ENCODE measurements around the gene BABAM1.

Gene BABAM1

GRCh38 chr19:17305216-17305516 lies 37.9 kb downstream of the BABAM1 start:
- TF ChIP-seq CTCF (IDR thresholded peaks at IDR 0.05) = no peak

DNA sequence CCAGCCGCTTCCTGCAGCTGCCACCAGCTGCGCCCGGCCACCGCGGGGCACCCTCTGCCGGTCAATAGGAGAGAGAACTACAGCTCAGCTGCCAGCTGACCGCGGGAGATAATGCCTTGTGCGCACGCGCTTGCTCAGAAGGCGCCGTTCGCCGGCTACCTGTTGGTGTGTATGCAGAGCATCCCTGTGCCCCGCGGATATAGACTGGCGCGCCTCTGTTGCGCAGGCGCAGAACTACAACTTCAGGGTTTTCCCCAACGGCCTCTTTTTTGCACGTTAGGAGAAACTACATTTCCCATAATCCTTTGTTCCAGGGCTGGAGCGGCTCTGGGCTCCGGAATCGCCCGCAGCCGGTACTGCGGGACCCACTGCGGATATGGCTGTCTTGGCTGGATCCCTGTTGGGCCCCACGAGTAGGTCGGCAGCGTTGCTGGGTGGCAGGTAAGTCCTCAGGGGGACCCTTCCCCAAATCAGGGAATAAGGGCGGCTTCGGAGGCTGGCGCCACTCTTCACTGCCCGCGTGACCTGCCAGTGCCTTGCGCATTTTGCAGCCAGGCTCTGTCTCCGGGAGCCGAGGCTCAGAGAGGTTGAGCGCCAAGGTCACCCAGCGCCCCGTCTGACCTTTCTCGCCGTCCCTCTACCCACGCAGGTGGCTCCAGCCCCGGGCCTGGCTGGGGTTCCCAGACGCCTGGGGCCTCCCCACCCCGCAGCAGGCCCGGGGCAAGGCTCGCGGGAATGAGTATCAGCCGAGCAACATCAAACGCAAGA lies 38.5 kb downstream of the BABAM1 start, which contains the start of gene MRPL34:
TSS of gene MRPL34 (plus strand) at position 356 of the 768 bp plus-strand sequence. CDS start at position 377, 21 bp downstream.
- TF ChIP-seq CTCF (IDR thresholded peaks at IDR 0.05) = peak; percentile 85

- no peak for TF ChIP-seq CTCF (IDR thresholded peaks at IDR 0.05)
Measured at GRCh38 chr19:17306285-17306714, 39.1 kb downstream of the BABAM1 start.

DNA sequence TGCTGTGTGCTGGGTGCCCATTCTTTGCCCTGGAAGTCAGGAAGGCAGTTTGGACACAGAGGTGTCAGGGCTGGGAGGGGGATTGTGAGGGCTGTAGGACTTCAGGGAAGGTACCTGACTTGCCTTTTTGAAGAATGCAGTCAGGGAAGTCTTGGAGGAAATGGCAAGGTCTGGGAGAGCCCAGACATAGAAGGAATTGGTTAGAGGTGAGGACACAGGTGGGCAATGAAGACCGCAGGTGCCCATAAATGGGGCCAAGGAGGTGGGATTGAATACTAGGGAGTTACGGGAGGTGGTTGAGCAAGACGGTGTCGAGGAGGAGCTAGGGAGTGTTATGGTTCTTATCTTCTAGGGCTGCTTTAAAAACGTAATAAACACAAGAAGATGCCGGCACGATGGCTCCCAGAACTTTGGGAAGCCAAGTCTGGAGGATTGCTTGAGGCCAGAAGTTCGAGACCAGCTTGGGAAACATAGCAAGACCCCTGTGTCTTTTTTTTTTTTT lies 40.7 kb downstream of the BABAM1 start:
- TF ChIP-seq CTCF (IDR thresholded peaks at IDR 0.05) = no peak

DNA sequence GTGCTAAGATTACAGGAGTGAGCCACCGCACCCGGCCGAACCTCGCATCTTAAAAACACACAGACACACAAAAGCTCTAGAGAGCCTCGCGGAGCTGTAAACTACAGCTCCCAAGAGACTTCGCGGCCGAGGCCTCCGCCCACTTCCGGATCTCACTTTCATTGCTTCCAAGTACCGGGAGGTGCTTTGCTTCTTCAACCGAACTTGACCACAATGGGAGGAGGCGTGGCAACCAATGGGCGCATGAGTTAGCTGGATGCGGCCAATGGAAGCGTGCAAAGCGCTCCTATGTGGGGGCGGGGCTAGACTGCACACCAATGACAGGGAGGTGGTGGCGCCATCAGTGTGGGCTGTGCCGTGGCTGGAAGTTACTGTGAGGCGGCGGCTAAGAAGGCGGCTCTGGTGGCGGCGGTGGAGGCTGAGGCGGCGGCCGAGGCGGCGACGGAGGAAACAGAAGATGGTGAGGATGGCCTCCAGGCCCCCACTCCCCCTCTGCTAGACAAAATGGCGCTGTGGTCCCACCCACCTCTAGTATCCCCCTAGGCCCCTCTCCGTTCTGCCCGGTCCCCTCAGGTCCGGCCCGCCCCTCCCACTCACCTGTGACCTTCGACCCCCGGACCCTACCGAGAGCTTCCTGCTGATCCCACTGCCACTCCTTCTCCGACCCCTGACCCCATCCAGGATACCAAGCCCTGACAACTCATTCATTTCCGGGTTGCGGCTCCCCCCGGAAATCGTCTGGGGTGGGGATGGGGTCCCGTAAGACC lies 42.1 kb downstream of the BABAM1 start, which contains the start of gene DDA1:
TSS of gene DDA1 (plus strand) at position 366 of the 767 bp plus-strand sequence. CDS start at position 458, 92 bp downstream.
- no peak for TF ChIP-seq CTCF (IDR thresholded peaks at IDR 0.05)

GRCh38 chr19:17309965-17310461 lies 42.8 kb downstream of the BABAM1 start:
- no peak for TF ChIP-seq CTCF (IDR thresholded peaks at IDR 0.05)

DNA sequence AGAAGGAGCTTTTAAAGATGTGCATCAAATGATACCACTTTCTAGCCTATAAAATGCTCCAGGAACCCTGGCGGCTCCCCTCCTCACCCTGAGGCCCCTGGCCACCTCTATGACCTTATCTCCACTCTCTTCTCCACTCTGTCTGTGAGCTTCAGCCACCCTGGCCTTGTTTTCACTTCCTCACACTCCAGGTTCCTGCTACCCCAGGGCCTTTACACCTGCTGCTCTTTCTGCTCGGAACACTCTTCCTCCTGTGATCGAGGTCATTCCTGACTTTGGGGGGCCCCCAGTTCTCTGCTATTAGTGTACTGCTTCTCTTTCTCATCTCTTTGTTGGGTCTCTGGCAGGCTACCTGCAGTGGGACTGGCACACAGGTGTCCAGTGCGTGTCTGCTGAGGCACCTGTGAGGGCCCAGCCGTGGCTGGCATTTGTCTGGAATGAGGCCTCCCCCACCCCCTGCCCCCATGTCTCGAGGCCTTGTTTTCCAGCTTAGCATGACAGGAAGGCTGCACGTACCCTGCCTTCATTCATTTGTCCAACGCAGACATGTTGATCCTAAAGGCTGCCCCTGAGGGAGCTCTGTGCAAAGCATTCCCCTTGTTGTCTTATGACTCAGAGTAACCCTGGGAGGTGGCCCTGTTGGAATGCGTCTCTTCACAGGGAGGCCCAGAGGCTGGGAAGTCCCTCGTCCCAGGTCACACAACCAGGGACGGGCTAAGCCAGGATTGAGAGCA lies 44.4 kb downstream of the BABAM1 start:
- no peak for TF ChIP-seq CTCF (IDR thresholded peaks at IDR 0.05)

Data from LNCAP (cell line).